SK-N-SH treated with all-trans-retinoic acid at 6 μM for 48 hours (cell line): ENCODE results near the gene FAM83D.

Experiments used
- GLIS3 ChIP-seq: fragments of 250-450 bp; sonication (Bioruptor Pico); IDR thresholded peaks from 2 replicates; pipeline ENCODE4 v1.5.0; 2020; ENCODE audit warnings: mild to moderate bottlenecking, moderate library complexity
- RARB ChIP-seq: fragments of 250-450 bp; sonication (Bioruptor Pico); IDR thresholded peaks from 2 replicates; pipeline ENCODE4 v1.8.0; 2021; ENCODE audit warnings: mild to moderate bottlenecking, moderate library complexity
- SNAI2 ChIP-seq: fragments of 250-450 bp; sonication (Bioruptor Pico); IDR thresholded peaks from 2 replicates; pipeline ENCODE4 v1.5.0; 2020; ENCODE audit warnings: mild to moderate bottlenecking, moderate library complexity
- TOX ChIP-seq: fragments of 250-450 bp; sonication (Bioruptor Pico); IDR thresholded peaks from 2 replicates; pipeline ENCODE4 v1.8.0; 2021; ENCODE audit warnings: mild to moderate bottlenecking, moderate library complexity, borderline replicate concordance
- ZNF8 ChIP-seq: fragments of 450-650 bp; formaldehyde crosslinking; IDR thresholded peaks from 2 replicates; pipeline ENCODE4 v1.5.0; 2020; ENCODE audit warnings: mild to moderate bottlenecking, moderate library complexity

- TF ChIP-seq RARB (no peak), TOX (CRISPR knock-in tag) (no peak), ZNF8 (CRISPR knock-in tag) (no peak), SNAI2 (CRISPR knock-in tag) (no peak), GLIS3 (CRISPR knock-in tag) (no peak)
These were observed 14.4 kb downstream of the FAM83D start for GRCh38 chr20:38940644-38941043.
